ENCODE results near the gene MVP. TPM values are rescaled to one million over a fixed set of nuclear protein-coding genes. Genes with fewer than 3 reads are reported as not detected.
A peak's percentile ranks its signal among the peaks of the same experiment; 100 is the strongest.

Gene MVP
- total RNA-seq, 1 experiment from 2014 or later: 27.3 TPM

DNA sequence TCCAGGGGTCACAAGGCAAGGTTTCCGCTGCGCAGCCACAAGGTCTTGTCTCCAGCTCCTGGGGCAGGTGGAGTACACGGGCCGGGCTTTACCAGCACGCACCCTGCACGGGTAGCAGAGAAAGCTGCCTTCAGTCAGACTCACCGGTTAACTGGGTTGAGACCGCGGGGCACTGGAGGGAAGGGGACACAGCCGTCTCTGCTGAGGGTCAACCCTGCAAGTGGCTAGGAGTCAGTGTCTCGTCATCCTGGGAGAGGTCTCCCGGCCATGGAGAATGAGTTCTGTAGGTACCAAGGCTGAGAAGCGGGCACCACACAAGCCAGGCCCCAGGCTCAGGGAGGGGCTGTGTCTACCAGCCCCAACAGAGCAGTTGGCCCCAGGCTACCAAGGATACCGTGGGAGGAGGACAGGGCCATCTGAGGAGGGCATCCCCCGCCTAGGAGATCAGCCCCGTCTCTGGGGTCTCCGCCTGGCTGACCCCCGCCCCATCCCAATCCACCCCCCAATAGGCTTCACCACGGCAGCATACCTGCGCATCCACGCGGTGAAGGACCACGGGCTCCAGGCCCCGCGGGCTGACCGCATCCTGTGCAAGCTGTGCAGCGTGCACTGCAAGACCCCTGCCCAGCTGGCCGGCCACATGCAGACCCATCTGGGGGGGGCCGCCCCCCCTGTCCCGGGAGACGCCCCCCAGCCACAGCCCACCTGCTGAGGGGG lies 11.1 kb upstream of the MVP start:
- no peak for DNase-seq
- H3K4me1 ChIP-seq (ENCODE audit: insufficient read depth, low read length): peaks cover 39% of the 10 kb centered on the region
- H4K20me1 ChIP-seq (ENCODE audit: low read length): 0 out of 2 replicates have a peak, but pooled peaks cover 6% of the 10 kb centered on the region
- TF ChIP-seq, protein P1, sequence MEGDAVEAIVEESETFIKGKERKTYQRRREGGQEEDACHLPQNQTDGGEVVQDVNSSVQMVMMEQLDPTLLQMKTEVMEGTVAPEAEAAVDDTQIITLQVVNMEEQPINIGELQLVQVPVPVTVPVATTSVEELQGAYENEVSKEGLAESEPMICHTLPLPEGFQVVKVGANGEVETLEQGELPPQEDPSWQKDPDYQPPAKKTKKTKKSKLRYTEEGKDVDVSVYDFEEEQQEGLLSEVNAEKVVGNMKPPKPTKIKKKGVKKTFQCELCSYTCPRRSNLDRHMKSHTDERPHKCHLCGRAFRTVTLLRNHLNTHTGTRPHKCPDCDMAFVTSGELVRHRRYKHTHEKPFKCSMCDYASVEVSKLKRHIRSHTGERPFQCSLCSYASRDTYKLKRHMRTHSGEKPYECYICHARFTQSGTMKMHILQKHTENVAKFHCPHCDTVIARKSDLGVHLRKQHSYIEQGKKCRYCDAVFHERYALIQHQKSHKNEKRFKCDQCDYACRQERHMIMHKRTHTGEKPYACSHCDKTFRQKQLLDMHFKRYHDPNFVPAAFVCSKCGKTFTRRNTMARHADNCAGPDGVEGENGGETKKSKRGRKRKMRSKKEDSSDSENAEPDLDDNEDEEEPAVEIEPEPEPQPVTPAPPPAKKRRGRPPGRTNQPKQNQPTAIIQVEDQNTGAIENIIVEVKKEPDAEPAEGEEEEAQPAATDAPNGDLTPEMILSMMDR (conservative IDR thresholded peaks at IDR 0.05; ENCODE audit: low read depth, low read length): no peak
- TF ChIP-seq EZH2 (IDR thresholded peaks at IDR 0.05; ENCODE audit: low read length, unreplicated experiment) (no peak), EZH2phosphoT487 (IDR thresholded peaks at IDR 0.05; ENCODE audit: borderline replicate concordance, low read length) (no peak)
- TSS peak; percentile 12 for BruUV-seq (replicated peaks)
- H3K9ac ChIP-seq (ENCODE audit: low read length): peak overlapping the region; percentile 83
- intact Hi-C loops (cut with micrococcal nuclease): loop anchor here (5.0 kb wide), 1 partner anchor 107 kb away; no protein-coding TSS in a partner anchor
- no peaks in the 10 kb centered on the region for H3F3A ChIP-seq (ENCODE audit: low read length, unreplicated experiment)
- ATAC-seq: no peak
- ChIA-PET CTCF (interaction anchor here (0.6 kb wide), 1 partner anchor 30 kb away, joined by 6 read pairs; no protein-coding TSS in a partner anchor), POLR2A (ENCODE audit: unreplicated experiment) (interaction anchor here (1.0 kb wide), 1 partner anchor 11 kb away, joined by 3 read pairs; no protein-coding TSS in a partner anchor)
- H3K36me3 ChIP-seq (ENCODE audit: low read depth, low read length): no peaks in the 10 kb centered on the region; the same call in 1 of the 2 replicates
- no peak overlapping the region for H2AFZ ChIP-seq (ENCODE audit: low read length)
- H3K9me3 ChIP-seq (ENCODE audit: low read length): no peaks in the 10 kb centered on the region
- H3K4me2 ChIP-seq (ENCODE audit: low read length): peak overlapping the region; percentile 97
- H3K4me3 ChIP-seq (ENCODE audit: low read length): peak overlapping the region; percentile 83
- peaks cover 35% of the 10 kb centered on the region for H3K79me2 ChIP-seq (ENCODE audit: low read length)
- H3K27me3 ChIP-seq (ENCODE audit: low read length): no peaks in the 10 kb centered on the region
- H3K27ac ChIP-seq (ENCODE audit: low read length): peak overlapping the region; percentile 73; the same call in 1 of the 2 replicates
- no peaks in the 10 kb centered on the region for H3K9me2 ChIP-seq (replicated peaks; ENCODE audit: low read length)

DNA sequence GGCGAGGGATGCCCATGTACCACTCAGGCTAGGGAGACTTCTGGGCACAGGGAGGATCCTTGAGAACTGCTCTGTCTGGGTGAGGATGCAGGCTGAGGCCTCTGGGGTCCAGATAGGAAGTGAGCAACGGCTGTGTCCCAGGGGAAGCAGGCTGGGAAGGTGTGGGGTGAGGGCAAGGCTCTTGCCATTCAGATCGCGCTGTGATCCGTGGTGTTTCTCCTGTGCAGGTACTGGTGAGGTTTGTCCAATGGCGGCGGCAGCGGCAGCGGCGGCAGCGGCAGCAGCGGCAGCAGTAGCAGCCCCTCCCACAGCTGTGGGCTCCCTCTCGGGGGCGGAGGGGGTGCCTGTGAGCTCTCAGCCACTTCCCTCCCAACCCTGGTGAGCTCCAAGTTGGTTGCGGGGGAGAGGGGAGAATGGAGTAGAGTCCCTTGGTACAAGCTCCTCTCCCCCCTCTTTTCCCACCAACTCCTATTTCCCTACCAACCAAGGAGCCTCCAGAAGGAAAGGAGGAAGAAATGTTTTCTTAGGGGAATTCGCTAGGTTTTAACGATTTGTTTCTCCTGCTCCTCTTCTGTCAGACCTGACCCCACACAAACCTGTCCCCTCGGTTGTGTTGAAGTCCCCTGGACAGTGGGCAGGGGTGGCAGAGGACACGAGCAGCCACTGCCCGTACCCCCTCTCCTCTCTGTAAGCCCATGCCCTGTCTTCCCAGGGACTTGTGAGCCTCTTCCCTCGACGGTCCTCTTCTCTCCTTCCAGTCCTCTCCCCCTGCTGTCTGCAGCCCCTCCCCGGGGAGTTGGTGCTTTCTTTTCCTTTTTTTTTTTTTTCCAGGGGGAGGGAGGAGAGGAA lies 10.2 kb upstream of the MVP start:
- ATAC-seq: no peak
- Histone ChIP-seq H2AFZ (ENCODE audit: low read length) (no peak overlapping the region), H3K4me2 (ENCODE audit: low read length) (peak overlapping the region; percentile 97), H3K27me3 (ENCODE audit: low read length) (no peaks in the 10 kb centered on the region), H3K79me2 (ENCODE audit: low read length) (peaks cover 35% of the 10 kb centered on the region), H3K4me1 (ENCODE audit: insufficient read depth, low read length) (peaks cover 35% of the 10 kb centered on the region), H3K9ac (ENCODE audit: low read length) (no peak overlapping the region), H3K4me3 (ENCODE audit: low read length) (peak overlapping the region; percentile 83), H3K9me2 (replicated peaks; ENCODE audit: low read length) (no peaks in the 10 kb centered on the region), H3K27ac (ENCODE audit: low read length) (peak overlapping the region; percentile 41), H3K9me3 (ENCODE audit: low read length) (no peaks in the 10 kb centered on the region), H3K36me3 (ENCODE audit: low read depth, low read length) (no peaks in the 10 kb centered on the region; the same call in 1 of the 2 replicates), H3F3A (ENCODE audit: low read length, unreplicated experiment) (no peaks in the 10 kb centered on the region), H4K20me1 (ENCODE audit: low read length) (0 out of 2 replicates have a peak, but pooled peaks cover 6% of the 10 kb centered on the region)
- TF ChIP-seq, protein P1 (conservative IDR thresholded peaks at IDR 0.05; ENCODE audit: low read depth, low read length): no peak
- TF ChIP-seq EZH2 (IDR thresholded peaks at IDR 0.05; ENCODE audit: low read length, unreplicated experiment) (no peak), EZH2phosphoT487 (IDR thresholded peaks at IDR 0.05; ENCODE audit: borderline replicate concordance, low read length) (no peak)
- DNase-seq: peak; percentile 17
- ChIA-PET CTCF (no interaction called here), POLR2A (ENCODE audit: unreplicated experiment) (no interaction called here)
- no TSS peak for BruUV-seq (replicated peaks)
- intact Hi-C loops (cut with micrococcal nuclease): loop anchor here (5.0 kb wide), 1 partner anchor 108 kb away; no protein-coding TSS in a partner anchor
